IPS DF 4.7 (cell line): ENCODE data around the gene NR4A1.

Experiments
- DNase-seq: peaks from one replicate; pipeline ENCODE4 v3.0.0-alpha.2; 2013; ENCODE audit warnings: low spot score; ENCODE audit errors: extremely low read depth

NR4A1 gene

GRCh38 chr12:52018433-52019112 is 32.7 kb upstream of the NR4A1 start:
- DNase-seq, result no peak

GRCh38 chr12:52019113-52019770 is 32.0 kb upstream of the NR4A1 start:
- no peak for DNase-seq

- no peak for DNase-seq
Measured at GRCh38 chr12:52020539-52021336, 30.5 kb upstream of the NR4A1 start.

GRCh38 chr12:52022841-52023181 is 28.4 kb upstream of the NR4A1 start:
- DNase-seq, result no peak

- no peak for DNase-seq
Measured at GRCh38 chr12:52023182-52023975, 27.9 kb upstream of the NR4A1 start.

- DNase-seq, result no peak
Measured at GRCh38 chr12:52023976-52024688, 27.1 kb upstream of the NR4A1 start.

GRCh38 chr12:52024845-52025230 is 26.4 kb upstream of the NR4A1 start:
- DNase-seq, result no peak

GRCh38 chr12:52026263-52026662 is 25.0 kb upstream of the NR4A1 start:
- no peak for DNase-seq

GRCh38 chr12:52027085-52027843 is 24.0 kb upstream of the NR4A1 start:
- no peak for DNase-seq

GRCh38 chr12:52029685-52030084 is 21.6 kb upstream of the NR4A1 start:
- DNase-seq, result no peak

GRCh38 chr12:52032446-52032803 is 18.8 kb upstream of the NR4A1 start:
- DNase-seq, result no peak

- no peak for DNase-seq
Measured at GRCh38 chr12:52032804-52033445, 18.3 kb upstream of the NR4A1 start.

GRCh38 chr12:52033446-52034140 is 17.6 kb upstream of the NR4A1 start:
- no peak for DNase-seq

- no peak for DNase-seq
Measured at GRCh38 chr12:52035190-52035589, 16.1 kb upstream of the NR4A1 start.

GRCh38 chr12:52035926-52036325 is 15.3 kb upstream of the NR4A1 start:
- DNase-seq, result no peak

GRCh38 chr12:52036587-52037171 is 14.6 kb upstream of the NR4A1 start:
- no peak for DNase-seq

- no peak for DNase-seq
Measured at GRCh38 chr12:52037248-52037861, 13.9 kb upstream of the NR4A1 start.

GRCh38 chr12:52038447-52038846 is 12.8 kb upstream of the NR4A1 start:
- DNase-seq, result no peak

- DNase-seq, result no peak
Measured at GRCh38 chr12:52041035-52041434, 10.2 kb upstream of the NR4A1 start.
